Measurements from ENCODE around the gene SUPT6H. TPM values are rescaled to one million over a fixed set of nuclear protein-coding genes. Genes with fewer than 3 reads are reported as not detected.

The SUPT6H gene
- total and polyA plus RNA-seq, 9 of the 15 experiments (the other 6 are each of a cell fraction or from before 2014, with no cell fraction given) = 1.7 to 77.7 (median 49.2) TPM

- TF ChIP-seq ZBTB1 (CRISPR knock-in tag; IDR thresholded peaks at IDR 0.05; ENCODE audit: borderline replicate concordance, low read depth) (no peak), NR2C1 (IDR thresholded peaks at IDR 0.05) (no peak), NR2C1 (tag; IDR thresholded peaks at IDR 0.05) (no peak), ZBTB33 (CRISPR knock-in tag; IDR thresholded peaks at IDR 0.05) (peak; percentile 61; the same call in 1 of the 2 replicates), NR4A1 (CRISPR knock-in tag; IDR thresholded peaks at IDR 0.05) (no peak), NR4A1 (tag; IDR thresholded peaks at IDR 0.05) (0 out of 2 replicates have a peak, but pooled peaks have one; percentile 4), ESRRB (CRISPR knock-in tag; IDR thresholded peaks at IDR 0.05; ENCODE audit: borderline replicate concordance) (no peak), REST (IDR thresholded peaks at IDR 0.05; ENCODE audit: borderline replicate concordance) (no peak), REST (CRISPR knock-in tag; IDR thresholded peaks at IDR 0.05; ENCODE audit: low read depth) (no peak), SPI1 (IDR thresholded peaks at IDR 0.05; ENCODE audit: borderline replicate concordance, low read depth, low read length) (no peak), ILK (tag; IDR thresholded peaks at IDR 0.05; ENCODE audit: borderline replicate concordance, low read depth) (no peak), TBP (optimal IDR thresholded peaks at IDR 0.05; ENCODE audit: low read depth, low read length) (no peak), ATF1 (CRISPR knock-in tag; IDR thresholded peaks at IDR 0.05) (no peak), ATF1 (tag; IDR thresholded peaks at IDR 0.05) (no peak; the same call in 1 of the 2 replicates), MIER1 (IDR thresholded peaks at IDR 0.05; ENCODE audit: low read depth) (no peak), HMGN3 (IDR thresholded peaks at IDR 0.05; ENCODE audit: borderline replicate concordance, extremely low read depth, insufficient read length, low read depth, low read length) (peak; percentile 20), MAFG (tag; conservative IDR thresholded peaks at IDR 0.05) (no peak), ZC3H11A (IDR thresholded peaks at IDR 0.05; ENCODE audit: low read depth, low read length) (no peak)
Observed at GRCh38 chr17:28724500-28725165, 62.6 kb downstream of the SUPT6H start (continued).

Measured in K562 (cell line).